SW 1271 (cell line): ENCODE measurements around the gene APOL4.
"Not testable (repeated sequence)": the region's sequence is repeated elsewhere in the genome, so short reads cannot be mapped to it uniquely, and the experiment has no call there.

Experiments used
- DNase-seq, 2 experiments: peaks; one replicate each; lab custom pipeline; 2025; lab: John Stamatoyannopoulos, UW

Gene APOL4

DNA sequence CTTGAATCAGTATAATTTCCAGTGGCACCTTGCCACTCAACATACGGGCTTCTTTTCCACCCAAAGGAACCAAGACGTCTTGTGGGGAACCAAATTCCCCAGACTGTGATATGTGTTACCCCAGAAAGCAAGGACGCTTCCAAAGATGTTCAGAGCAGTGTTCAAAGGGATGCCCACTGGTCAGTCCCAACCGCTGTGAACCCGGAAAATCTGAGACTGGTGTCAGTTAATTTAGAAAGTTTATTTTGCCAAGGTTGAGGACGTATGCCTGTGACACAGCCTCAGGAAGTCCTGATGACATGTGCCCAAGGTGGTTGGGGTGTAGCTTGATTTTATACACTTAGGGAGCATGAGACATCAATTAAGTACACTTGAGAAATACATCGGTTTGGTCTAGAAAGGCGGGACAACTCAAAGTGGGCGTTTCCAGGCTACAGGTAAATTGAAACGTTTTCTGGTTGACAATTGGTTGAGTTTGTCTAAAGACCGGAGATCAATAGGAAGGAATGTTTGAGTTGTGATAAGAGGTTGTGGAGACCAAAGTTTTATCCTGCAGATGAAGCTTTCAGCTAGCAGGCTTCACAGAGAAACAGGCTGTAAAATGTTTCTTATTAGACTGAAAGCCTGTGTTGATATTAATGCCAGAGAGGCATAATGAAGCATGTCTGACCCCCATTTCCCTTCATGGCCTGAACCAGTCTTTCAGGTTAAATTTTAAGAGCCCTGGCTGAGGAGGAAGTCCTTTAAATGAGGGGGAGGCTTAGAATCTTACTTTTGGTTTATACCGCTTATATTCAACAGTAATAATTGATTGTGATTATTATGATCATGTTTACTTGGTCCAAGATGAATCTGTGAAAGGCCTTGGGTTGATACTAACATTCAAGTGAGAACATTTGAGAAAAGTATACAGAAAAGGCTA lies 47.8 kb downstream of the APOL4 start:
- no peak for DNase-seq

DNA sequence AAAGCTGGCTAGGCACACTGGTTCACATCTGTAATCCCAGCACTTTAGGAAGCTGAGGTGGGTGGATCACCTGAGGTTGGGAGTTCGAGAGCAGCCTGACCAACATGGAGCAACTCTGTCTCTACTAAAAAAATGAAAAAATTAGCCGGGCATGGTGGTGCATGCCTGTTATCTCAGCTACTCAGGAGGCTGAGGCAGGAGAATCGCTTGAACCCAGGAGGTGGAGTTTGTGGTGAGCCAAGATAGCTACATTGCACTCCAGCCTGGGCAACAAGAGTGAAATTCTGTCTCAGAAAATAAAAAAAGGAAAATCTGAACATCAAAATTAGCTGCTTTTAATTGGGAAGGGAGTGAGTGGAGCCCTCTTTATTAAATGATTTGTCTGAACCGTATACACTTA lies 48.8 kb downstream of the APOL4 start:
- DNase-seq, result not testable (repeated sequence)

DNA sequence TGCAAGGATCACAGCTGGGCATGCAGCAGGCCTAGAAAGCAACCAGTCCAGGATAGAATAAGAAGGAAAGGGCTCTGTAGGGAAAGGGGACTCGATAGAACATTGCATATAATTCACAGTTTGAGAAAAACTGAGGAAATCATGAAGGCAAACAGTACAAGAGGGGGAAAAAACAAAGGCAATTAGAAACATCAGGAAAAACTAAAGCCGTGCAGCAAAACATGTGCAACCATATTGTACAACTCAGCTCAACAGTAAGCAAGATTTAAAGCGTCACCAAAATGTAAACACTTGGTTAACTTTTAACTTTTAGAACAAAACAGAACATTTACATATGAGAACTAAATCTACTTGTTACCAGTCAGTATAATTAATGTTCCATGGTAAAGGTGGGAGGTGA lies 49.5 kb downstream of the APOL4 start:
- DNase-seq, result no peak

DNA sequence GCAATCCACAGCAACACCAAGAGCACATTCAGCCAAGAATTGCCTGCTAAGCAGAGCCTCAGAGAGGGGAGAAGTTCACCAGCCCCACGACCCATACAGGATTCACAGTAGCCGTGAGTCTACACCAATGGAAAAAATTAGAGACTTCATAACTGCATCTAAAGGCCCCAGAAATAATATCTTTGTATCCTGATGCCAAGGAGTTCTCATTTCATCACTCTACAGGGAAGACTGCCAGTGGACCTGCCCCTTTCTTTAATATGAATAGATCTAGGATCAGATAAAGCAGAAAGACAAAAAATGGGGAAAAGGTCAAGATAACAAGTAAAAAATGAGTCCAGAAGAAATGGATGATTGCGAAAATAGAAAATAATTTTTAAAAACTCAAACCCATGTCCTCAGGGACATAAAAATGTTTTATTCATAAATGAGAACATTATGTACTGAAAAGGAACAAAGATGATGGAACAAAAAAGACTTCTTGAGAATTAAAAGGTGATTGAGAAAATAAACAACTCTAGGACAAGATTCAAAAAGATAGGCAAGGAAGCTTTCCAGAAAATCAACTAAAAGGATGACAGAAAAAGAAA lies 50.5 kb downstream of the APOL4 start:
- no peak for DNase-seq

DNA sequence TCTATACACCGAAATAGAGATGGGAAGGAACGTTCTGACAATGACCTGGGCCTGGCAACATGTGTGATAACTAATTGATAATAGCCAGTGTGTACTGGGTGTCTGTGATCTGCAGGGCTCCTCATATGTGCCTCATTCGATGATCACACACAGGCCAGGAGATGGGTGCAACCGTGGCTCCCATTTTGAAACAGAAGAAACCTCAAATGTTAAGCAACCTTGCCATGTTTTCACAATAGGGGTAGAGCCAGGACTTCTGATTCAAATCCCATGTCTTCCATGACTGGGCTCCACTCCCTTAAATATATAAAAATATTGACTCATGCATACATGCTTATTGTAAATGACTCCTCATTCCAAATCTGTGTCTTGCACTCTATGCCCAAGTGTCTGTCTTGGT lies 52.2 kb downstream of the APOL4 start:
- no peak for DNase-seq

DNA sequence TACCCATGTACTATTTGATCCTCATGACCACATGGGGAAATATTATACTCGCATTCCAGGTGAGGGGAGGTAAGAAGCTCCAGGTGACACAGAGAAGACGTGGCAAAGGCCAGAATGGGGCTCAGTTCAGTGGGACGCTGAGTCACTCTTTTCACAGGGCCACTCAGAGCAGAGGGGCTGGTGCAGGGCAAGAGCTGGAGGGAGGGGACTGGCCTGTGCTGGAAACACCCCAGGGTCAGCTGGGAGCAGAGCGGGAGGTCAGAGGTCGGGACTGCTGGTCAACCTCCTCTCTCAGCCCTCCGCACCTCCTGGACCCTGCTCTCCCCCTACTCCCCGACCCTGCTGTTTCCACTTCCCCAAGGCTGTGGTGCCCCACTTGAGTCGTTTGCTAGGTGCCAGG lies 53.2 kb downstream of the APOL4 start:
- no peak for DNase-seq

DNA sequence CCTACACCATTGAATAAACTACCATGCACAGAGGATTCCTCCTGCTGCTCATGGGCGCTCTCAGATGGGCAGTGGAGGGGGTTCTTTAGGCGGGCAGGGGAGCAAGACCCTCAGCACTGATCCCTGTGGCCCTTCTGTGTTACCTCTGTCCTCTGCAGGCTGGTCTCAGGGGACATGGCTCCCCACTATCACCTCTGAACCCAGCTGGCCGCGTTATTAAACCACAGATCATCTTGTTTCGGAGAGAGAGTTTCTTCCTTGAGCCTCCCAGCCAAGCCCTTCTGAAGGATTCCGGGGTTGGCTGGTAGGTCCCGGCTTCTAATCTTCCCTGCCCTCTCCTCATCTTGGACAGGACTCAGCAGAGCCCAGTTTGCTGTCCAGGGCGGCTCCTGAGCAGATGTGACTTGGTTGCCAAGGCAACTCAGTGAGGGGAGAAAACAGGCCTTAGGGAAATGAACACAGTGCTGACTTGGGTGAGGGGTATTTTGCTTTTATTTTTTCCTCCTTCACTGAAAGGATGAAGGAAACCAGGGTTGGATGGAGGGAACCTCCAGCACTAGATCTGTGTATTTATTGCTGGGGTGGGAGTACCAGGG lies 54.3 kb downstream of the APOL4 start:
- DNase-seq, result no peak

DNA sequence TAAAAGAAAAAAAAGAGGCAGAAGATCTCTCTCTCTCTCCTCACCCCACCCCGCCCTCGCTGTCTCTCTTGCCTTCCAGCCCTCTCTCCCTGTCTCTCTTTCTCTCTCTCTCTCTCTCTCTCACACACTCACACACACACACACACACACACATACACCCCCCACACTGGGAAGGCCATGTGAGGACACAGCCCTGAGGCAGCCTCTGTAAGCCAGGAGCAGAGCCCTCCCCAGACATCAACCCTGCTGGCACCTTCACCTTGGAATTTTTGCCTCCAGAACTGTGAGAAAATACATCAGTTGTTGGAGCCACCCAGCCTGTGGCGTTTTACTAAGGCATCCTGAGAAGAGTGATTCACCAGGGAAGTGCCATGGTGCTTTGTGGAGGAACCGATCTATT lies 55.7 kb downstream of the APOL4 start:
- DNase-seq, result no peak

DNA sequence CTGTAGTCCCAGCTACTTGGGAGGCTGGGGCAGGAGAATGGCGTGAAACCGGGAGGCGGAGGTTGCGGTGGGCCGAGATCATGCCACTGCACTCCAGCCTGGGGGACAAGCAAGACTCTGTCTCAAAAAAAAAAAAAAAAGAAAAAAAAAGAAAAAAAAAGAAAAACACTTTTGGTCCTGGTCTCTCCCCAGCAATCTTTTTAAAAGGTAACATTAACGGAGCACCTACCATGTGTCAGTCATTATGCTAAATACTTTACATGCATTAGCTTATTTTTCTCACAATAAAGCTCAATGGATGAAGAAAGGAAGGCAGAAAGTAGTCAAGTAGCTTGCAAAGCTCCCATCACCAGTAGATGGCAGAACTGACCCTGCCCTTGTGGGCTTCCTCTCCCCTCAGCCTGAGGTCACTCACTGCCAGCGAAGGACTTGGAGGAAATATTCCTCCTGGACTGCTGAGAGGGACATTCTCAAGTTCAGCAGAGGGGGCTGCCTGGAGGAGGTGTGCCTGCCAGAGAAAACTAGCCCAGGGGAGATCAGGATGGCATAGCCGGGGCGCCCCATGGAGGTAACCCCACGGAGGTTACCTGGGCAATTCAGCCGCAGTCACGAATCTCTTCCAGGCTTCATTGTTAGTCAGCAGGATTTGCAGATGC lies 56.6 kb downstream of the APOL4 start:
- DNase-seq, result peak in 1 of 2 experiments; percentile 42

DNA sequence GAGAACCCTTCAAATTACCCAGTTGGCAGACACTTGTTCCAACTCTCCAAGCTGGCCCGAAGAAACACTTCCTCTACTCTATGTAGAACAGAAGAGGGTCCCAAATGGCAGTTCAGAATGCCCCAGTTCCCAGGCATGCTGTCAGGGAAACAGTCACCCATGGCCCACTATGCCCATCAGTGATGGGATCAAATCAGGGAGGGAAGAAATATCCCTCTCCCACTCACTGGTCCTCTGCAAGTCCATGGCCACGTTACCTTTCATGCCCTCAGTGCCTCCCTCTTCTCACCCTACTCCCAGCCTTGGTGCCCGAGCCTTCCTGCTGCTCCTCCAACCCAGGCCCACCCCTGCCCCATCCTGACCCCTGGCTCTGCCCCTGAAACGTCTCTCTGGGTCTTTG lies 57.7 kb downstream of the APOL4 start:
- DNase-seq, result no peak

DNA sequence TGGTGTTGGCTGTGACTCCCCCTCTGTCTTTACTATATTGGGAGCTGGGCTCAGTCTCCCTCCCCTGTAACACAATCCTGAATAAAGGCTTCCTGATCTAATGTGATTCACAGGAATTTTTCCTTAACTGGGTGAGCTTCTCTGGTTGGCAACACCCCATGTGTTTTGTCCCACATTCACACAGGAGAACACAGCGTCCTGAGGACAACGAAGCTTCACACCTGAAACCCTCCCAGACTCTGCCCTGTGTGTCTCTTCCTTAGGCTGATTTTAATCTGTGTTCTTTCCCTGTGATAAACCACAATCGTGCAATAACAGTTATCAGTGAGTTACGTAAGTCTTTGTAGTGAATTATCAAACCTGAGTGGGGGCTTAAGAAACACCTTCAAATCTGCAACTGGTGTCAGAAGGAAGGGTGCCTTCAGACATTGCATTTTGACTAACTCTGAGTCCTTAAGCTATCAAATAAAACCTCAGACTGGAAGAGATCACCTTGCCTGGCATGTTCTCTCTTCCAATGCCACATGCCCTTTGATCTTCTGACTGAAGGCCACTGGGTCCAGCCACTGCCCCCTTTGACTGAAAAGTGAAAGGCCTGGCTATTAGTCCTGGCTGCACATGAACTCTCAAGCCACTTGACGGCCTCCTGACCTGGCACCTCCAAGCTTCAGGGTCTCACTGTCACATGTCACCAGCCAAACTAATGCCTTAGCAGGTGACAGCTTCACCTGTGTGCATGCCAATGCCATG lies 58.4 kb downstream of the APOL4 start:
- no peak for DNase-seq

DNA sequence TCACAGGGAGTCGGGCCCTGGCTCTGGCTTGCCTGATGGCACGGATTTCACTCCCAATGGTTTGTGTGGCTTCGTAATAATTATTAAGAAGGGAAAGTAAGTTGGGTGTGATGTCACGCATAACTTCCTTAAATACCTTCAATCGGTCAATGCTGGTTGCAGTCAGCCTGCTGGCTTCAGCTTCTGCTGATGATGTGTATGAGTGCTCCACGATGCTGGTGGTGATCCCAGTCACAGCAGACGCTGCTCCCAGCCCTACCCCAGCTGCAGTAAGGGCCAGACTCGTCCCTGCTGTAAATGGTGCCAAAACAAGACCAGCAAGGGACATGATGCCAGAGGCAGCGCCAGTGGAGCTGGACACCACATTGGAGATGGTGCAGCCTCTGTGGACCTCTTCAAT lies 60.1 kb downstream of the APOL4 start:
- no peak for DNase-seq
